Measurements from ENCODE around the gene PRRT4. TPM values are rescaled to one million over a fixed set of nuclear protein-coding genes. Genes with fewer than 3 reads are reported as not detected.

Gene PRRT4
- total and polyA plus RNA-seq, 2 of the 13 experiments (the other 11 are each of a cell fraction or from before 2014, with no cell fraction given): not detected

- no peak for TF ChIP-seq ZNF790 (CRISPR knock-in tag; IDR thresholded peaks at IDR 0.05; ENCODE audit: borderline replicate concordance)
Measured at GRCh38 chr7:128324368-128324680, 37.2 kb downstream of the PRRT4 start (continued).

GRCh38 chr7:128323459-128324367, 37.8 kb downstream of the PRRT4 start:
- TF ChIP-seq FOXO1 (CRISPR knock-in tag; IDR thresholded peaks at IDR 0.05) (no peak), HOXA5 (CRISPR knock-in tag; IDR thresholded peaks at IDR 0.05) (no peak), TEAD3 (CRISPR knock-in tag; optimal IDR thresholded peaks at IDR 0.05; ENCODE audit: borderline replicate concordance) (no peak), IKZF1 (IDR thresholded peaks at IDR 0.05) (no peak), RFXANK (CRISPR knock-in tag; IDR thresholded peaks at IDR 0.05) (no peak), ZNF609 (CRISPR knock-in tag; IDR thresholded peaks at IDR 0.05; ENCODE audit: borderline replicate concordance) (no peak), HNF4G (IDR thresholded peaks at IDR 0.05; ENCODE audit: borderline replicate concordance, low read depth, low read length) (no peak), HNF4G (CRISPR knock-in tag; IDR thresholded peaks at IDR 0.05; ENCODE audit: borderline replicate concordance, low read depth) (no peak), STAT5B (CRISPR knock-in tag; IDR thresholded peaks at IDR 0.05) (no peak), ZNF121 (CRISPR knock-in tag; IDR thresholded peaks at IDR 0.05) (no peak)
- TF ChIP-seq, protein P1, sequence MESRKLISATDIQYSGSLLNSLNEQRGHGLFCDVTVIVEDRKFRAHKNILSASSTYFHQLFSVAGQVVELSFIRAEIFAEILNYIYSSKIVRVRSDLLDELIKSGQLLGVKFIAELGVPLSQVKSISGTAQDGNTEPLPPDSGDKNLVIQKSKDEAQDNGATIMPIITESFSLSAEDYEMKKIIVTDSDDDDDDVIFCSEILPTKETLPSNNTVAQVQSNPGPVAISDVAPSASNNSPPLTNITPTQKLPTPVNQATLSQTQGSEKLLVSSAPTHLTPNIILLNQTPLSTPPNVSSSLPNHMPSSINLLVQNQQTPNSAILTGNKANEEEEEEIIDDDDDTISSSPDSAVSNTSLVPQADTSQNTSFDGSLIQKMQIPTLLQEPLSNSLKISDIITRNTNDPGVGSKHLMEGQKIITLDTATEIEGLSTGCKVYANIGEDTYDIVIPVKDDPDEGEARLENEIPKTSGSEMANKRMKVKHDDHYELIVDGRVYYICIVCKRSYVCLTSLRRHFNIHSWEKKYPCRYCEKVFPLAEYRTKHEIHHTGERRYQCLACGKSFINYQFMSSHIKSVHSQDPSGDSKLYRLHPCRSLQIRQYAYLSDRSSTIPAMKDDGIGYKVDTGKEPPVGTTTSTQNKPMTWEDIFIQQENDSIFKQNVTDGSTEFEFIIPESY (CRISPR knock-in tag; IDR thresholded peaks at IDR 0.05): no peak
- ChIA-PET CTCF (ENCODE audit: low intra/inter-chr PET ratio, low total read pairs) (no interaction called here), POLR2A (no interaction called here)
- H2AFZ ChIP-seq (ENCODE audit: low read length): no peak overlapping the region
- in situ Hi-C loops (cut with HindIII; ENCODE audit: extremely low pct_ligation_motif_present, low pct_unique_long_range_greater_than_20kb) (no loop called here), intact Hi-C loops (cut with micrococcal nuclease; ENCODE audit: unreplicated experiment) (no loop called here)
- no peaks in the 10 kb centered on the region for H3K27me3 ChIP-seq (ENCODE audit: control insufficient read depth in 1 of 2, insufficient read depth in 2 of 2, low read length in 2 of 2)
- FAIRE-seq (no peak), ATAC-seq (no peak), DNase-seq (ENCODE audit: low spot score) (no peak)
- no peaks in the 10 kb centered on the region for H4K20me1 ChIP-seq (ENCODE audit: insufficient read depth, low read length)
- no peak overlapping the region for H3K4me2 ChIP-seq (ENCODE audit: low read depth, low read length)
- no peaks in the 10 kb centered on the region for H3K9me3 ChIP-seq (ENCODE audit: low read length)
- H3K4me1 ChIP-seq (ENCODE audit: insufficient read depth, low read length): no peaks in the 10 kb centered on the region
- H3K4me3 ChIP-seq (replicated peaks in 1 of 3; ENCODE audit: insufficient read depth in 1 of 3, low read depth in 2 of 3, low read length in 3 of 3): no peak overlapping the region
- 95% methylated on average over 10 of the region's 10 CpGs for WGBS (ENCODE audit: low lambda C conversion rate)
- H3K36me3 ChIP-seq (replicated peaks in 1 of 2; ENCODE audit: control insufficient read depth in 1 of 2, insufficient read depth in 2 of 2, low read length in 2 of 2): peaks cover 13 to 64% of the 10 kb centered on the region in 2 experiments
- BruUV-seq (replicated peaks): no TSS peak
- H3K27ac ChIP-seq (ENCODE audit: extremely low read length, insufficient read depth, low read length): no peak overlapping the region
- no peaks in the 10 kb centered on the region for H3K79me2 ChIP-seq (ENCODE audit: insufficient read depth, low read length)
- H3K9ac ChIP-seq (ENCODE audit: insufficient read depth, low read depth, low read length): no peak overlapping the region

Measured in HepG2 (cell line).